Measurements from ENCODE around the gene LMBR1.
"Not testable (repeated sequence)": the region's sequence is repeated elsewhere in the genome, so short reads cannot be mapped to it uniquely, and the experiment has no call there.

DNA sequence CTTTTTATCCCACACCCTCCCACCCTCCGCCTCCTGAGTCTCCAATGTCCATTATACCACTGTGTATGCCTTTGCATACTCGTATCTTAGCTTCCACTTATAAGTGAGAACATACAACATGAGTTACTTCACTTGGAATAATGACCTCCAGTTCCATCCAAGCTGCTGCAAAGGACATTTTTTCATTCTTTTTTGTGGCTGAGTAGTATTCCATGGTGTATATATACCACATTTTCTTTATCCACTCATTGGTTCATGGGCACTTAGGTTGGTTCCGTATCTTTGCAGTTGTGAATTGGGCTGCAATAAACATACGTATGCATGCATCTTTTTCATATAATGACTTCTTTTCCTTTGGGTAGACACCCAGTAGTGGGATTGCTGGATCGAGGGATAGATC lies 245.7 kb downstream of the LMBR1 start:
- TF ChIP-seq, protein P1, sequence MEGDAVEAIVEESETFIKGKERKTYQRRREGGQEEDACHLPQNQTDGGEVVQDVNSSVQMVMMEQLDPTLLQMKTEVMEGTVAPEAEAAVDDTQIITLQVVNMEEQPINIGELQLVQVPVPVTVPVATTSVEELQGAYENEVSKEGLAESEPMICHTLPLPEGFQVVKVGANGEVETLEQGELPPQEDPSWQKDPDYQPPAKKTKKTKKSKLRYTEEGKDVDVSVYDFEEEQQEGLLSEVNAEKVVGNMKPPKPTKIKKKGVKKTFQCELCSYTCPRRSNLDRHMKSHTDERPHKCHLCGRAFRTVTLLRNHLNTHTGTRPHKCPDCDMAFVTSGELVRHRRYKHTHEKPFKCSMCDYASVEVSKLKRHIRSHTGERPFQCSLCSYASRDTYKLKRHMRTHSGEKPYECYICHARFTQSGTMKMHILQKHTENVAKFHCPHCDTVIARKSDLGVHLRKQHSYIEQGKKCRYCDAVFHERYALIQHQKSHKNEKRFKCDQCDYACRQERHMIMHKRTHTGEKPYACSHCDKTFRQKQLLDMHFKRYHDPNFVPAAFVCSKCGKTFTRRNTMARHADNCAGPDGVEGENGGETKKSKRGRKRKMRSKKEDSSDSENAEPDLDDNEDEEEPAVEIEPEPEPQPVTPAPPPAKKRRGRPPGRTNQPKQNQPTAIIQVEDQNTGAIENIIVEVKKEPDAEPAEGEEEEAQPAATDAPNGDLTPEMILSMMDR (IDR thresholded peaks at IDR 0.05; ENCODE audit: borderline replicate concordance, extremely low read depth, low read length, poor library complexity, severe bottlenecking), result not testable (repeated sequence)
- not testable (repeated sequence) for TF ChIP-seq EZH2 (IDR thresholded peaks at IDR 0.05; ENCODE audit: borderline replicate concordance, low read depth, low read length, severe bottlenecking)
